K562 (cell line): ENCODE measurements around the gene SLC7A9.

Experiments
- CBX8 ChIP-seq: fragments of 200-600 bp; sonication (generic); IDR thresholded peaks from 2 replicates; pipeline ENCODE4 v1.6.1; 2012; ENCODE audit warnings: borderline replicate concordance, mixed run types, low read depth, mild to moderate bottlenecking, moderate library complexity, mixed read lengths, low read length, control low read depth, inconsistent platforms; ENCODE audit not compliant: poor library complexity, severe bottlenecking; ENCODE audit errors: extremely low read depth
- HSF4 ChIP-seq: fragments of 250-450 bp; sonication (Bioruptor Pico); IDR thresholded peaks from 2 replicates; pipeline ENCODE4 v2.1.2; 2022; ENCODE audit warnings: mild to moderate bottlenecking, moderate library complexity, borderline replicate concordance
- ZFX ChIP-seq: sonication (generic); formaldehyde crosslinking; IDR thresholded peaks from 2 replicates; pipeline ENCODE4 v1.8.0; 2022; ENCODE audit warnings: mild to moderate bottlenecking, missing genetic modification reagents, moderate library complexity
- ZNF212 ChIP-seq: fragments of 450-650 bp; formaldehyde crosslinking; IDR thresholded peaks from 2 replicates; pipeline ENCODE4 v1.4.0; 2020; ENCODE audit warnings: mild to moderate bottlenecking
- TF ChIP-seq, protein P1 (sequence below), 3 experiments: IDR thresholded peaks in 2 of 3; conservative IDR thresholded peaks in 1 of 3; 2 replicates each; pipeline ENCODE4 v1.5.1; 2011 to 2012; ENCODE audit warnings: low read length in 3 of 3, mild to moderate bottlenecking in 3 of 3, control low read depth in 2 of 3, improper control_type of control experiment in 1 of 3, inconsistent platforms in 1 of 3, low read depth in 1 of 3, mixed read lengths in 1 of 3, moderate library complexity in 1 of 3; ENCODE audit not compliant: insufficient read depth in 2 of 3

- TF ChIP-seq CBX8 (no peak), ZNF212 (no peak), HSF4 (CRISPR knock-in tag) (no peak), ZFX (CRISPR knock-in tag) (no peak)
- TF ChIP-seq, protein P1, sequence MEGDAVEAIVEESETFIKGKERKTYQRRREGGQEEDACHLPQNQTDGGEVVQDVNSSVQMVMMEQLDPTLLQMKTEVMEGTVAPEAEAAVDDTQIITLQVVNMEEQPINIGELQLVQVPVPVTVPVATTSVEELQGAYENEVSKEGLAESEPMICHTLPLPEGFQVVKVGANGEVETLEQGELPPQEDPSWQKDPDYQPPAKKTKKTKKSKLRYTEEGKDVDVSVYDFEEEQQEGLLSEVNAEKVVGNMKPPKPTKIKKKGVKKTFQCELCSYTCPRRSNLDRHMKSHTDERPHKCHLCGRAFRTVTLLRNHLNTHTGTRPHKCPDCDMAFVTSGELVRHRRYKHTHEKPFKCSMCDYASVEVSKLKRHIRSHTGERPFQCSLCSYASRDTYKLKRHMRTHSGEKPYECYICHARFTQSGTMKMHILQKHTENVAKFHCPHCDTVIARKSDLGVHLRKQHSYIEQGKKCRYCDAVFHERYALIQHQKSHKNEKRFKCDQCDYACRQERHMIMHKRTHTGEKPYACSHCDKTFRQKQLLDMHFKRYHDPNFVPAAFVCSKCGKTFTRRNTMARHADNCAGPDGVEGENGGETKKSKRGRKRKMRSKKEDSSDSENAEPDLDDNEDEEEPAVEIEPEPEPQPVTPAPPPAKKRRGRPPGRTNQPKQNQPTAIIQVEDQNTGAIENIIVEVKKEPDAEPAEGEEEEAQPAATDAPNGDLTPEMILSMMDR (IDR thresholded peaks at IDR 0.05 in 2 of 3, conservative IDR thresholded peaks at IDR 0.05 in 1 of 3; ENCODE audit: insufficient read depth in 2 of 3, low read depth in 1 of 3, low read length in 3 of 3) = no peak
Measured at GRCh38 chr19:32919365-32919764, 49.8 kb upstream of the SLC7A9 start.
